T-helper 17 cell (primary cell): Measurements from ENCODE around the gene FHIP2A. TPM values are rescaled to one million over a fixed set of nuclear protein-coding genes. Genes with fewer than 3 reads are reported as not detected.
"Not testable (repeated sequence)": the region's sequence is repeated elsewhere in the genome, so short reads cannot be mapped to it uniquely, and the experiment has no call there.

Experiments
- ATAC-seq: fragments of 150-1000 bp; cut with Tn5 transposase; 2 replicates; pipeline ENCODE4 v1.10.0; 2021; ENCODE audit warnings: mild to moderate bottlenecking, moderate library complexity
- DNase-seq, 3 donors: peaks; one replicate each; pipeline versions ENCODE4 v3.0.0 to v3.0.0-alpha.2; 2020 to 2021
- H3K9me3 ChIP-seq: one replicate; pipeline ENCODE4 v1.7.0; 2013; ENCODE audit warnings: low read length, mild to moderate bottlenecking; ENCODE audit not compliant: control insufficient read depth, poor library complexity, severe bottlenecking
- H3K27ac Mint-ChIP-seq: one replicate; pipeline ENCODE4 v1.8.0; 2022; ENCODE audit warnings: mild to moderate bottlenecking, moderate library complexity, mixed read lengths
- H3K27me3 Mint-ChIP-seq: one replicate; pipeline ENCODE4 v1.8.0; 2022; ENCODE audit warnings: mixed read lengths
- H3K36me3 Mint-ChIP-seq: one replicate; pipeline ENCODE4 v1.8.0; 2022; ENCODE audit warnings: low read depth, mixed read lengths
- H3K4me1 Mint-ChIP-seq: one replicate; pipeline ENCODE4 v1.8.0; 2022; ENCODE audit warnings: mild to moderate bottlenecking, mixed read lengths
- H3K4me3 Mint-ChIP-seq: one replicate; pipeline ENCODE4 v1.8.0; 2022; ENCODE audit warnings: mild to moderate bottlenecking, moderate library complexity, mixed read lengths
- total RNA-seq, 4 donors: library from RNA in 2 of 4; stranded (reverse) in 2 of 4; gene quantifications; one replicate each; pipeline ENCODE4 v1.2.3 and lab custom pipeline; 2022 to 2026

The FHIP2A gene
- total RNA-seq, 2 donors from 2014 or later, result 35.4 to 65.3 TPM

DNA sequence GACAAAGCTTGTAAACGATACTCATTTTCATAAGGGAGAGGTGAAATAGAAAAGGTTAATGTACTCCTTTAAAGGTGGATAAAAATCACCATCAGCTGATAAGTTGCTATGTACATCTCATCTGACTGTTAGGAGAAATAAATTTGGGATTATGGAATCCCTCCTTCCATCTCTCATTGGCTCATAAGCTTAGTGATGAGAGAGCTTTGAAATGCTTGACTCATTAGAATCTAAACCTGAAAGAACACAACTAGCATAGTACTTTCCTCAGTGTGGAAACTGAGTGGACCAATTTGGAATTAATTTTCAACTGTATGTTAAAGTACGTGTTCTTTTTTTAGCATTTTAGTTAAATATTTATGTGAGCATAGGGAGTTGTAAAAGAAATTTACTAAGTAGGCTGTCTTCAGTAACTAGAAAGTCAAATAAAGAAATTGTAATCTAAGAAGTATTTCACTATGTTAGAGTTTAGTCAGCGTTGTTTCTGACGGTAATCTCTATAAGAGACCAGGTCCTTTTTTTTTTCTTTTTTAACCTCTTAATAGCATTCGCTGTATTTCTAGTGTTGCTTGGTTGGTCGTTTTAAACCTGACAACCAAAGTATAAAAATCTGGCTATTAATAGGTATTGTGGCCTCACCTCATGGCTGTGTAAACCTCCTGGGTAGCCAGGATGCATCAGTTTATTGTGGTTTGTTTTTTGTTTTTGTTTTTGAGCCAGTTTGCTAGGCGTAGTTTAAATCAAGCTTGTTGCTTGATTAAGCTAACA is 34.4 kb downstream of the FHIP2A start:
- H3K9me3 ChIP-seq, result no peaks in the 10 kb centered on the region
- Mint-ChIP-seq H3K27me3 (no peaks in the 10 kb centered on the region), H3K4me1 (peaks cover 21% of the 10 kb centered on the region), H3K4me3 (peak overlapping the region; percentile 33), H3K27ac (peak overlapping the region; percentile 93), H3K36me3 (peaks cover 11% of the 10 kb centered on the region)
- ATAC-seq (peak; percentile 52), DNase-seq (no peak)

DNA sequence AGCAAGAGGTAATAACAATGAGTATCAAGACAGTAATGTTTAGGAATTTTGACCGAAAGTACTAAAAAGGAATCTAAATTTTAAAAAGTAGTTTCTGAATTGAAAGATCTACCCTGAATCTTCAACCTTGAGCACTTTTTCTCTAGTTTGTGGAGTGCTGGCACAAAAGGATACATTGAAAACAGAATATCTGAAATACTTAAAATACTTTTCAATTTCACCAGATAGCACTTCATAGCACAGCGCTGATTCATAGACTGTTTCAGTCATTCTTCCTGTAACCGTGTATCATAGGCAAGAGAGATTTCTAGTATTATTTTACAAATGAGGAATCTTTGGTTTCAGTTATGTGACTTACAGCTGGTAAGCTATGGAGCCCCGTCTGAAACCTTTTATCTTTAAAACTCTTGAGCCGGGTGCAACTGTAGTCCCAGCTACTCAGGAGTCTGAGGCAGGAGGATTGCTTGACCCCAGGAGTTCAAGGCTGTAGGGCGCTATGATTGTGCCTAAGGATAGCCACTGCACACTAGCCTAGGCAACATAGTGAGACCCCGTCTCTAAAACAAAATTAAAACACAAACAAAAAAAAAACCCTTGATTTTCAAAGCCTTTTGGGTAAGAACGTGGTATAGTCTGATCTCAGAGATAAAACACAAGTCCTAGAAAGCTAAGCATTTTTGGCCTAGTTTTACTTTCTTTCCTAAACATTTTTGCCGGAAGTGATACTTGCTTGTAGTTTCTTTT is 35.1 kb downstream of the FHIP2A start:
- ATAC-seq (peak; percentile 64), DNase-seq (no peak)
- peaks cover 19% of the 10 kb centered on the region for H3K4me1 Mint-ChIP-seq
- peaks cover 11% of the 10 kb centered on the region for H3K36me3 Mint-ChIP-seq
- no peaks in the 10 kb centered on the region for H3K9me3 ChIP-seq
- H3K27ac Mint-ChIP-seq, result peak overlapping the region; percentile 93
- H3K4me3 Mint-ChIP-seq, result peak overlapping the region; percentile 39
- H3K27me3 Mint-ChIP-seq, result no peaks in the 10 kb centered on the region

DNA sequence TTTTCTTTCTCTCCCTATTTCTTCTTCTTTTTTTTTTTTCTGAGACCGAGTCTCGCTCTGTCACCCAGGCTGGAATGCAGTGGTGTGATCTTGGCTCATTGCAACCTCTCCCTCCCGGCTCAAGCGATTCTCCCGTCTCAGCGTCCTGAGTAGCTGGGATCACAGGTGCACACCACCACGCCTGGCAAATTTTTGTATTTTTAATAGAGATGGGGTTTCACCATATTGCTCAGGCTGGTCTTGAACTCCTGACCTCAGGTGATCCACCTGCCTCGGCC is 35.6 kb downstream of the FHIP2A start:
- peak overlapping the region; percentile 93 for H3K27ac Mint-ChIP-seq
- not testable (repeated sequence) for DNase-seq, ATAC-seq, H3K9me3 ChIP-seq, H3K27me3 Mint-ChIP-seq, H3K36me3 Mint-ChIP-seq
- H3K4me3 Mint-ChIP-seq, result peak overlapping the region; percentile 39
- H3K4me1 Mint-ChIP-seq, result peaks cover 16% of the 10 kb centered on the region

DNA sequence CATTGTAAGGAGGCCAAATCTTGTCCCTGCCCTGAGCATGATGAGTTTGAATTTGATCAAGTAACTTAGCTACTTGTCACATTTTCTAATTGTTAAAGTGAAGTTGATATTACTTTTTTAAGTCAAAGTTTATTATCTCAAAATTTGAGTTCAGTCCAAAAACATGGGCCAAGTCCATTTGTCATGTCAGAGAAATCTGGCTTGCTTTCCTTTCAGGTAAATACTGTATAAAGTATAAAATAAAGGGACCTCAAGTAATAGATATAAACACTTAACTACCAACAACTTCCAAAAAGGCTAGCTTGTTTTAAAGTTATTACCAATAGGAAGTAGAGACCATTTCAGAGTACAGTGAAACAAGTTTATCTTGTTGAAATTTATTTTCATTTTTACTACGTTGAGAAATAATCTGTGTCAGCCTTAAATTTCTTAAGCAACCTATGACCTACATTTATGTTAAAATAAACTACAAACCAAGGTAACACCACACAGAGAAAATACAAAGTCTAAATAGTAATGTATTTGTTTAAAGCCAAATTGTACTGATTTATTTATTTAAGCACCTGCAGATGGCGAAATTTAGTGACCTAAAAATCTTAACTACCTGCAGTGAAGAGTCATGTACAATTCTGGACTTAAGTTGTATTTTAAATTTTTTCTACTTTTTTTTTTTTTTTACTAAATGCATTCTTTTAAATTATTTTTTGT is 36.5 kb downstream of the FHIP2A start:
- Mint-ChIP-seq H3K27me3 (no peaks in the 10 kb centered on the region), H3K36me3 (peaks cover 3% of the 10 kb centered on the region), H3K4me3 (no peak overlapping the region), H3K4me1 (peaks cover 9% of the 10 kb centered on the region), H3K27ac (peak overlapping the region; percentile 93)
- no peaks in the 10 kb centered on the region for H3K9me3 ChIP-seq
- DNase-seq (no peak), ATAC-seq (no peak)

DNA sequence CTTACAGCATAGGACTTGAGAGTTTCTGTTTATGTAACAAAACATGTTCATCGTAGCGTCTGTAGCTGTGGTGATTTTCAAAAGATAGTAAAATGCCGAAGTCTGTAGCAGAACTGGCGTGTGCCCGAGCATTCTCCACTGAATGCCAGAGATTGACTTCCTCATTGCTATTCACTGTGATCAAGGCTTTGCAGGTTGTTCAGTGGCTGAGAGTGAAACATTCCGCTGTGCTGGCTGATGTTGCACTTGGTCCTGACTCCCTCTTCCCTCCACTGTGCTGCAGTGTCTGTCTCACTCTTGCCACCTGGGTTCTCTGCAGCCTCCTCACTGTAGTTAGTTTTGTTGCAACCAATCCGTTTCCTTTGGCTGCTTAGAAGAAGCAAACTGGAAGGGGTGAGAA is 37.6 kb downstream of the FHIP2A start:
- DNase-seq (no peak), ATAC-seq (no peak)
- peaks cover 9% of the 10 kb centered on the region for H3K4me1 Mint-ChIP-seq
- peaks cover 5% of the 10 kb centered on the region for H3K36me3 Mint-ChIP-seq
- H3K27ac Mint-ChIP-seq, result no peak overlapping the region
- H3K27me3 Mint-ChIP-seq, result no peaks in the 10 kb centered on the region
- no peak overlapping the region for H3K4me3 Mint-ChIP-seq
- H3K9me3 ChIP-seq, result no peaks in the 10 kb centered on the region

DNA sequence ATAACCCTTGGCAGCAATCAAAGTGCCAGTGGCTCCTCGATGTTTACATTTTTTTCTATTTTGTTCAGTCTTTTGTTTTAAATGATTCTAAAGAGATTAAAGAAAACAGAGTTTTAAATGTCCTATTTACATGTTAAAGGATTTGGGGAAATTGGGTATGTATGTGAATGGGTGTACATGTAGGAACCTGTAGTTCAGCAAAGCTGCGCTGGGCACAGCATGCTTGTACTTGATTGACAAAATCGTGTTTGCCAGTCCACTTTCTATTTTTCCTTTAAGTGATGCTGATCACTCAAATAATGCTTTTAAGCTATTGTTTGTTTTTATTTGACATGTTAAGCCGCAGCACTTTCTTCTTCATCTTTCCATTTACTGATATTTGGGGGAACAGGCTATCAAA is 40.9 kb downstream of the FHIP2A start:
- no peak for DNase-seq
- H3K4me3 Mint-ChIP-seq, result no peak overlapping the region
- no peaks in the 10 kb centered on the region for H3K27me3 Mint-ChIP-seq
- H3K9me3 ChIP-seq, result no peaks in the 10 kb centered on the region
- peaks cover 5% of the 10 kb centered on the region for H3K36me3 Mint-ChIP-seq
- ATAC-seq, result no peak
- peaks cover 5% of the 10 kb centered on the region for H3K4me1 Mint-ChIP-seq
- H3K27ac Mint-ChIP-seq, result no peak overlapping the region

DNA sequence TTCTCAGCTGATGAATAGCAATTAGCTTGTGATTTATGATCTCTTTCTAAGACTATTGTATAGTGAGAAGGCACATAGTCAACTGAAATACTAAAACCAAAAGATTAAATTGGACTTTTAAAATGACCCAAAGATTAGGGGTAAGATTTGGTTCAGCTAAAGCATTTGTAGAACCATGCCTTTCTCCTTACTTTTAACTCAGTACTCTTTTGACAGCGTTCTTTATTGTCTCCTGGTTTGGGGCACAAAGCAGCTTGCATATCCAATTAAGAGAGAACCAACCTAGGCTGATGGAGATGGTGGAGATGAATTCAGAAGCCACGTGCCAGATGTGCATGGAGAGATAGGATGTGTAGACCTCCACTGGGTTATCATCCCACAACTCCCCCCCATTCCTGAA is 45.8 kb downstream of the FHIP2A start:
- H3K27me3 Mint-ChIP-seq, result peaks cover 13% of the 10 kb centered on the region
- peaks cover 5% of the 10 kb centered on the region for H3K36me3 Mint-ChIP-seq
- H3K4me1 Mint-ChIP-seq, result no peaks in the 10 kb centered on the region
- no peaks in the 10 kb centered on the region for H3K9me3 ChIP-seq
- H3K27ac Mint-ChIP-seq, result no peak overlapping the region
- no peak overlapping the region for H3K4me3 Mint-ChIP-seq
- no peak for ATAC-seq
- DNase-seq, result no peak

DNA sequence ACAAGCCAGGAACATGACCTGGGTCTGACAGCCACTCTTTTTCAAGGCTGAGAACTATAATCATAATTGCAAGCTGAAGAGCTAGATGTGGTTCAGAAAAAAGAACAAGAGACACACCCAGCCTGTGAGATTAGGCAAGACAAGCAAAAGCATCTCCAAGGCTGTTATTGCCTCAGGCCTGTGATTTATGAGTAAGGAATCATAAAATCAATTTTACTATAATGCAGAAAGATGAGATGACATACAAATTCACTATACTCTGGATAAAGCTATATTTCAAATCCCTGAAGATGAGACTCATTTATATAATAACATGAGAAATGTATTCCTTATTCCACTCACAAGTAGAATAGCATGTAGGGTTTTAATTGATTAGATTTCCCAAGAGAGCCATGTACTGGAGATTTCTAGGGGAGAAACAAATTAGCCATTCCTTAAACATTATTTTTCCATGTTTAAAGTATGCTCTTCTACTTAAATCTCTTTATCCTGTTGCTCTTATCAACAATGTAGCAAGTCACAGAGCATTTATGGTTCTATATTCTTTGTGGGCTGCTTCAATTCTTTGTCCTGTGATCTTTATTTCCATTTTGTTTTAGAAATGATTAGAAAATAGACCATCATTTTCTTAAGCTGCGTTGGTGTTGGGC is 47.4 kb downstream of the FHIP2A start:
- H3K9me3 ChIP-seq, result no peaks in the 10 kb centered on the region
- H3K4me1 Mint-ChIP-seq, result no peaks in the 10 kb centered on the region
- no peak for DNase-seq
- peaks cover 23% of the 10 kb centered on the region for H3K27me3 Mint-ChIP-seq
- peaks cover 5% of the 10 kb centered on the region for H3K36me3 Mint-ChIP-seq
- no peak for ATAC-seq
- no peak overlapping the region for H3K4me3 Mint-ChIP-seq
- H3K27ac Mint-ChIP-seq, result no peak overlapping the region

DNA sequence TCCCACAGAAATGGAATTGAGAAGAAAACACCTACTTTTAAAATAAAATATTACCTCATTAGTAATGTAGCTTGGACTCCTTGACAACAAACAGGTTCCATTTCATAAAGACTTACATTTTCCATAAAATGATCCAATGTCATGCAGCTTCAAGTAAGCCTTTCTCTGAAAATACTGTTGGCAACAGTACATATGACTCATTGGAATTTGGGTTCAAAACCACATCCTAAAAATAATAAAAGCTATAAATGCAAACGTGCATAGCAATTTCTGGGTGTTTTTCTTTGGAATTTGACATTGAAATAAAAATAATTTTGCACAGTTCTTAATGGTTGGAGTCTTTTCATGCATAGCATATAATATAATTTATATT is 47.9 kb downstream of the FHIP2A start:
- DNase-seq (no peak), ATAC-seq (no peak)
- H3K27ac Mint-ChIP-seq, result no peak overlapping the region
- peaks cover 5% of the 10 kb centered on the region for H3K36me3 Mint-ChIP-seq
- no peaks in the 10 kb centered on the region for H3K4me1 Mint-ChIP-seq
- H3K4me3 Mint-ChIP-seq, result no peak overlapping the region
- no peaks in the 10 kb centered on the region for H3K9me3 ChIP-seq
- H3K27me3 Mint-ChIP-seq, result peaks cover 26% of the 10 kb centered on the region

DNA sequence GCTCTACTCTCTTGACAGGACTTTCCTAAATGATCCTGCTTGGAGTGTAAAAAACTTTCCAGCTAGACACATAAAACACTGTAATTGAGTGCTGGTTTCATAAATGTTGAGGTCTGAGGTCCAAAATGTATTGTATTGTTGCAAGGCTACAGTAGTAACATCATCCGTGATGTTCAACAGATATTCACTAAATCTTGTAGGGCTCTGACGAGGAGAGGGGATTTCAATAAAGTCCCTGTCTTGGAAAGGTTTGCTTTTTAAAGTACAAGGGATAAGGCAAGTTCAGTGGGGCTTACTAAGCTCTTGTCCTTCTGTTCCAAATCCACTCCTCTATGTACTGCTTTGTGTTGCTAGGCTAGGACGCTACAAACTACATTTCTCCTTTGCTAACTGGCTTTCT is 48.9 kb downstream of the FHIP2A start:
- ATAC-seq (no peak), DNase-seq (no peak)
- H3K9me3 ChIP-seq, result no peaks in the 10 kb centered on the region
- Mint-ChIP-seq H3K27ac (no peak overlapping the region), H3K4me1 (peaks cover 4% of the 10 kb centered on the region), H3K27me3 (peaks cover 35% of the 10 kb centered on the region), H3K4me3 (no peak overlapping the region), H3K36me3 (peaks cover 7% of the 10 kb centered on the region)

DNA sequence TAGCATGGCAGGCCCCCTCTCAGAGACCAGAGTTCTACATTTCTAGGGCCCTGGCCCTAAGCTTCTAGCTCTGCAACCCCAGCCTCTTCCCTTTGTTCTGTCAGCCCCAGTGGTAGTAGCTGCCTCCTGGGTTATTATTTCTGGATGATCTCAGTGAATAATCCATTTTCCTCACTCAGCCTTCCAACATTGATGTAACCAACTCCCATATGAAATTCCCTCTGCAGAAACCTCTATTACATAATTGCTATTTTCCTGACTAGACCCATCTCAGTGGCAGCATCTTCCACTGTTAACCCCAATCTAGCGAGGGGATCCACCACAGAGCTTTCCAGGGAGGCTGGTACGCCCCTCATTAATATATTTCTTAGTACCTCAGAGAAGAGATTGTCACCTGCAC is 49.8 kb downstream of the FHIP2A start:
- H3K27me3 Mint-ChIP-seq, result peaks cover 44% of the 10 kb centered on the region
- H3K9me3 ChIP-seq, result no peaks in the 10 kb centered on the region
- H3K27ac Mint-ChIP-seq, result no peak overlapping the region
- DNase-seq, result no peak
- H3K4me3 Mint-ChIP-seq, result no peak overlapping the region
- peaks cover 7% of the 10 kb centered on the region for H3K36me3 Mint-ChIP-seq
- H3K4me1 Mint-ChIP-seq, result peaks cover 6% of the 10 kb centered on the region
- ATAC-seq, result no peak
